Coronary artery (tissue), 2 donors: ENCODE measurements around the gene PAPPA2.

Experiments used
- DNase-seq: peaks from one replicate; pipeline ENCODE4 v3.0.0-alpha.2; 2017; ENCODE audit warnings: low spot score
- H3K27ac ChIP-seq, 2 donors: fragments of 200-600 bp; sonication (generic); one replicate each; pipeline ENCODE4 v1.5.1; 2016 to 2019
- H3K4me3 ChIP-seq: fragments of 200-600 bp; sonication (generic); 2 replicates; pipeline ENCODE4 v1.5.1; 2016; ENCODE audit warnings: mild to moderate bottlenecking, moderate library complexity
- CTCF ChIP-seq: fragments of 200-600 bp; sonication (generic); IDR thresholded peaks from one replicate; pipeline ENCODE4 v1.5.1; 2019; ENCODE audit warnings: antibody characterized with exemption

PAPPA2 gene

GRCh38 chr1:176885341-176885740 lies 422.4 kb downstream of the PAPPA2 start:
- H3K4me3 ChIP-seq = no peak overlapping the region
- no peak for TF ChIP-seq CTCF
- DNase-seq = no peak
- H3K27ac ChIP-seq = no peak overlapping the region

- Histone ChIP-seq H3K27ac (no peak overlapping the region), H3K4me3 (no peak overlapping the region)
- no peak for DNase-seq
- TF ChIP-seq CTCF = no peak
These were observed 422.8 kb downstream of the PAPPA2 start for GRCh38 chr1:176885751-176886150.

- no peak overlapping the region for H3K4me3 ChIP-seq
- TF ChIP-seq CTCF = no peak
- DNase-seq = no peak
- no peak overlapping the region for H3K27ac ChIP-seq
These were observed 425.6 kb downstream of the PAPPA2 start for GRCh38 chr1:176888471-176889032.

- DNase-seq = peak; percentile 36
- no peak overlapping the region for H3K27ac ChIP-seq
- TF ChIP-seq CTCF = no peak
- no peak overlapping the region for H3K4me3 ChIP-seq
These were observed 430.8 kb downstream of the PAPPA2 start for GRCh38 chr1:176893625-176894352.

- no peak overlapping the region for H3K4me3 ChIP-seq
- DNase-seq = peak; percentile 69
- no peak overlapping the region for H3K27ac ChIP-seq
- no peak for TF ChIP-seq CTCF
These were observed 431.5 kb downstream of the PAPPA2 start for GRCh38 chr1:176894450-176894849.
